Mucosa of stomach (tissue), 1 donor: ENCODE results near the gene PDE4B.
"Not testable (repeated sequence)": the region's sequence is repeated elsewhere in the genome, so short reads cannot be mapped to it uniquely, and the experiment has no call there.

ENCODE experiments used
- H3K27me3 ChIP-seq: one replicate; pipeline ENCODE4 v1.7.0; 2013; ENCODE audit warnings: mild to moderate bottlenecking, low read length; ENCODE audit not compliant: control insufficient read depth, insufficient read depth
- H3K36me3 ChIP-seq: one replicate; pipeline ENCODE4 v1.7.0; 2013; ENCODE audit warnings: low read length; ENCODE audit not compliant: control insufficient read depth, insufficient read depth
- H3K4me1 ChIP-seq: one replicate; pipeline ENCODE4 v1.7.0; 2013; ENCODE audit warnings: mild to moderate bottlenecking, low read length; ENCODE audit not compliant: control insufficient read depth, insufficient read depth
- H3K4me3 ChIP-seq: one replicate; pipeline ENCODE4 v1.7.0; 2013; ENCODE audit warnings: low read length
- H3K9ac ChIP-seq: one replicate; pipeline ENCODE4 v1.7.0; 2013; ENCODE audit warnings: mild to moderate bottlenecking, low read length, moderate library complexity
- H3K9me3 ChIP-seq: one replicate; pipeline ENCODE4 v1.7.0; 2013; ENCODE audit warnings: mild to moderate bottlenecking, low read length, moderate library complexity; ENCODE audit not compliant: control insufficient read depth
- donor health status: Pancreatic carcinoma.

Gene PDE4B

GRCh38 chr1:65845535-65846060, 52.9 kb downstream of the PDE4B start:
- no peaks in the 10 kb centered on the region for H3K4me1 ChIP-seq
- H3K9me3 ChIP-seq, result no peaks in the 10 kb centered on the region
- no peak overlapping the region for H3K9ac ChIP-seq
- no peaks in the 10 kb centered on the region for H3K36me3 ChIP-seq
- no peak overlapping the region for H3K4me3 ChIP-seq
- H3K27me3 ChIP-seq, result no peaks in the 10 kb centered on the region

DNA sequence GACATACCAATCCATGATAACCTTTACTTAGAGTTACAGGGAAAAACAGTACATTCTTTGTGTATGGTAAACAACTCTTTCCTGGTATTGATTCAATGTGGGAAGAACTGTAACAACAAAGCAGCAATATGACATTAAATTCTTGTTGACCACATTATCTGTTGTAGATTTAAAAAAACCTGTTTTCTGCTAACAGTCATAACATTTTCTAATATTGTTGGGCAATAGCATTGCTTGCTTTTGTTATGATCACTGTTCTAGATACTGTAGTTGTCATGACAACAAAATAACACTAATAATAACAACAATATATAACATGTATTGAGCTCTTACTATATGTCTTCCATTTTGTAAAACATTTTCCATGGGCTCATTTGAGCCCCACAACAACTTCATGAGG, 54.2 kb downstream of the PDE4B start:
- H3K27me3 ChIP-seq, result no peaks in the 10 kb centered on the region
- H3K4me3 ChIP-seq, result no peak overlapping the region
- no peaks in the 10 kb centered on the region for H3K9me3 ChIP-seq
- no peaks in the 10 kb centered on the region for H3K36me3 ChIP-seq
- H3K4me1 ChIP-seq, result no peaks in the 10 kb centered on the region
- no peak overlapping the region for H3K9ac ChIP-seq

DNA sequence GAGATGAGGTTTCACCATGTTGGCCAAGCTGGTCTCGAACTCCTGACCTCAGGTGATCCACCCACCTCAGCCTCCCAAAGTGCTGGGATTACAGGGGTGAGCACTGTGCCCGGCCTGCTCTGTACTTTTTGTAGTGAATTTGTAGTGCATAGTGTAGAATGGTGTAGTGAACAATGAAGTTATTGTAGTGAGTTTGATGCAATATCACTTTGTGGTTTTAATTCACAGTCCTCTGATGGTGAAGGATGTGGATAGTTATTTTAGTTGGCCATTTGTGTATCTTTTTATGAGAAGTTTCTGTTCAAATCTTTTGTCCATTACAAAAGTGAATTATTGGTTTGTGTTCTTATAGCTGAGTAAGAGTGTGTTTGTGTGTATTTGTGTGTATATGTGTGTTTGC, 57.6 kb downstream of the PDE4B start:
- no peaks in the 10 kb centered on the region for H3K4me1 ChIP-seq
- H3K9me3 ChIP-seq, result no peaks in the 10 kb centered on the region
- no peaks in the 10 kb centered on the region for H3K27me3 ChIP-seq
- no peak overlapping the region for H3K4me3 ChIP-seq
- no peak overlapping the region for H3K9ac ChIP-seq
- no peaks in the 10 kb centered on the region for H3K36me3 ChIP-seq

DNA sequence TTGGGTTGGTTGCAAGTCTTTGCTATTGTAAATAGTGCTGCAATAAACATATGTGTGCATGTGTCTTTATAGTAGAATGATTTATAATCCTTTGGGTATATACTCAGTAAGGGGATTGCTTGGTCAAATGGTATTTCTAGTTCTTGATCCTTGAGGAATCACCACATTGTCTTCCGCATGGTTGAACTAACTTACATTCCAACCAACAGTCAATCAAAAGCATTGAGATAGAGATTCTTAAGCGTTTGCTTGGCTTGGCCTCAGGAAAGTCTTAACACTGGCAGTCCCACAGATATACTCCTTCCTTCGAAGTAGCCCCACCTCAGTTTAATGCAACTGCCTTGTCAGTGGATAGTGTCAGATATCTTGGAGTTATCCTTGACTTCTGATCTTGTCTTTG, 63.9 kb downstream of the PDE4B start:
- H3K4me1 ChIP-seq, H3K9me3 ChIP-seq, H3K27me3 ChIP-seq, H3K4me3 ChIP-seq, H3K9ac ChIP-seq, H3K36me3 ChIP-seq: not testable (repeated sequence)

DNA sequence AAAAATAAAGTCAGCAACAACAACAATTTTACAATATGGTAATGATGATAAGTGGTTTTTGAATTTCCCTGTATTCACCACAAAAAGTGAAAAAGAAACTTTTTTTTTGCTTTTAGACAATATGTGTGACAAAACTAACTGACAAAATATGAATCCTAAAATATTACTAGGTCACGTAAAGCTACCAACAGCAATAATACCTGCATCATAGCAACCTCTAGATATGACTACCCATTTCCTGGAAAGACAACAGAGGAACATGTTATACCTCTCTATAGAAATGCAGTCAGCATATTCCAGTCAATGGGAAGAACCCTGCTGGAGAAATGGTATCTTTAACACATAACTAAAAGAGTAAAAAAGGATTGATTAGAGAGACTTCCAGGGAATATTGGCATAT, 73.7 kb downstream of the PDE4B start:
- no peaks in the 10 kb centered on the region for H3K9me3 ChIP-seq
- no peak overlapping the region for H3K4me3 ChIP-seq
- H3K36me3 ChIP-seq, result no peaks in the 10 kb centered on the region
- H3K9ac ChIP-seq, result no peak overlapping the region
- H3K4me1 ChIP-seq, result no peaks in the 10 kb centered on the region
- H3K27me3 ChIP-seq, result no peaks in the 10 kb centered on the region

- Histone ChIP-seq H3K27me3 (no peaks in the 10 kb centered on the region), H3K9me3 (no peaks in the 10 kb centered on the region), H3K4me3 (no peak overlapping the region), H3K36me3 (no peaks in the 10 kb centered on the region), H3K4me1 (no peaks in the 10 kb centered on the region), H3K9ac (no peak overlapping the region)
Observed at GRCh38 chr1:65872301-65872700, 79.6 kb downstream of the PDE4B start.

GRCh38 chr1:65878342-65878741, 85.6 kb downstream of the PDE4B start:
- not testable (repeated sequence) for H3K36me3 ChIP-seq, H3K27me3 ChIP-seq, H3K9ac ChIP-seq, H3K4me3 ChIP-seq, H3K9me3 ChIP-seq, H3K4me1 ChIP-seq

GRCh38 chr1:65880611-65881010, 87.9 kb downstream of the PDE4B start:
- Histone ChIP-seq H3K9ac (no peak overlapping the region), H3K27me3 (no peaks in the 10 kb centered on the region), H3K36me3 (no peaks in the 10 kb centered on the region), H3K9me3 (no peaks in the 10 kb centered on the region), H3K4me1 (no peaks in the 10 kb centered on the region), H3K4me3 (no peak overlapping the region)

DNA sequence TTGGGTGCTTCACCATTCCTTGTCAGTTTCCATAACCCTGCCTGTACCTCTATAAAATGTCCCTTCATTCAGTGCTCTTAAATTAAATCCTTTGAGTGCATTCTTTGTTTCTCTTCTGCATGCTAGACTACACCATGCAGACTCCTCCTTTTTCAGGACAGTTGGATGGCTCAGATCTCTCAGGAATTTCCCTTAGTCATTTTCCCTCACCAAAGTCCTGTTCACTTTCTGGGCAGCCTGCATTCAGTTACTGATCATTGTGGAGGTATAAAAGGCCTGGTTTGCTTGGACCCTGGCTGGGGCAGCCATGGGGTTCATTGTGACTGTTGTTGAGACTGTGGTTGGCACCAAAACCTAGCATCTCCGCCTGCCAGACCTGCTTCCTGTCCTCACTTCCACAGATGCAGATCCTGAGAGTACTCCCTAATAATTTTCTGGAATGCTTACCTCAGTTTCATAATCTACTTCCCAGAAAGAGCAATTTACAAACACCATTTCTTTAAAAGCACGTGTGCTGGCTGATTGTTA, 88.4 kb downstream of the PDE4B start:
- Histone ChIP-seq H3K9ac (no peak overlapping the region), H3K4me1 (no peaks in the 10 kb centered on the region), H3K9me3 (no peaks in the 10 kb centered on the region), H3K36me3 (no peaks in the 10 kb centered on the region), H3K4me3 (no peak overlapping the region), H3K27me3 (no peaks in the 10 kb centered on the region)

- no peaks in the 10 kb centered on the region for H3K27me3 ChIP-seq
- H3K9me3 ChIP-seq, result no peaks in the 10 kb centered on the region
- no peaks in the 10 kb centered on the region for H3K4me1 ChIP-seq
Observed at GRCh38 chr1:65882076-65882475, 89.4 kb downstream of the PDE4B start.

GRCh38 chr1:65889441-65889840, 96.7 kb downstream of the PDE4B start:
- H3K27me3 ChIP-seq, result no peaks in the 10 kb centered on the region
- H3K36me3 ChIP-seq, result no peaks in the 10 kb centered on the region
- no peak overlapping the region for H3K9ac ChIP-seq
- no peaks in the 10 kb centered on the region for H3K9me3 ChIP-seq
- no peaks in the 10 kb centered on the region for H3K4me1 ChIP-seq
- H3K4me3 ChIP-seq, result no peak overlapping the region

More at GRCh38 chr1:65882076-65882475, 89.4 kb downstream of the PDE4B start:
- Histone ChIP-seq H3K9ac (no peak overlapping the region), H3K36me3 (no peaks in the 10 kb centered on the region), H3K4me3 (no peak overlapping the region)

GRCh38 chr1:65890201-65890843, 97.6 kb downstream of the PDE4B start:
- no peak overlapping the region for H3K9ac ChIP-seq
- H3K4me3 ChIP-seq, result no peak overlapping the region
- H3K9me3 ChIP-seq, result no peaks in the 10 kb centered on the region
- no peaks in the 10 kb centered on the region for H3K36me3 ChIP-seq
- H3K27me3 ChIP-seq, result no peaks in the 10 kb centered on the region
- H3K4me1 ChIP-seq, result no peaks in the 10 kb centered on the region
